Adrenal gland (tissue), 5 donors: ENCODE measurements around the gene B9D2.

Experiments used
- POLR2A ChIP-seq, 2 donors: fragments of 450-650 bp; IDR thresholded peaks; one replicate each; pipeline ENCODE4 v1.6.1; 2017; ENCODE audit warnings: antibody characterized with exemption in 2 of 2, mild to moderate bottlenecking in 2 of 2, moderate library complexity in 1 of 2
- TF ChIP-seq, protein P1 (sequence below), 6 experiments: fragments of 450-650 bp in 4 of 6; fragments of 200-600 bp in 2 of 6; sonication (generic) in 1 of 6; IDR thresholded peaks; 1 replicate in 5 of 6; 2 replicates in 1 of 6; pipeline versions ENCODE4 v1.5.1 to v1.8.0; 2016 to 2021; ENCODE audit warnings: antibody characterized with exemption in 6 of 6, mild to moderate bottlenecking in 2 of 6, moderate library complexity in 1 of 6
- donor health status: DM: no; HTN: no; CAD: no.

DNA sequence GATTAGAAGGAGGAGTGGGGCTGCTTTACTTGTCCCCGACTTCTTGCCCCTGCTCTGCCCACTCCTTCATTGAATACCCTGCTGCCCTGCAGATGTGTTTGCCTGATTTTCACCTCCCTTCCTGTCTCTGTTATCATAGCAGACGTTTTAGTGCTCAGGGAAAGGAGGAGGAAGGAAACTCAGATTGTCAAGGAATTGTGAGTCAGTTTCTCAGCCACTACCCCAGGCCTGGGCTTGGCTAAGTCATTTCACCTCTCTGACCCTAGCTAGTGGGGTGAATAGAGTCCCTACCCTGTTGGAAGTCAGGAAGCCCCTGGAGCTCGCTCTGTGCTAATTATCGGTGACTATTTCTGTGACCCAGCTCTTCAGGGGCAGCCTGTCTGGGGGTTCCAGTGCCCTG, 37.5 kb upstream of the B9D2 start:
- TF ChIP-seq, protein P1, sequence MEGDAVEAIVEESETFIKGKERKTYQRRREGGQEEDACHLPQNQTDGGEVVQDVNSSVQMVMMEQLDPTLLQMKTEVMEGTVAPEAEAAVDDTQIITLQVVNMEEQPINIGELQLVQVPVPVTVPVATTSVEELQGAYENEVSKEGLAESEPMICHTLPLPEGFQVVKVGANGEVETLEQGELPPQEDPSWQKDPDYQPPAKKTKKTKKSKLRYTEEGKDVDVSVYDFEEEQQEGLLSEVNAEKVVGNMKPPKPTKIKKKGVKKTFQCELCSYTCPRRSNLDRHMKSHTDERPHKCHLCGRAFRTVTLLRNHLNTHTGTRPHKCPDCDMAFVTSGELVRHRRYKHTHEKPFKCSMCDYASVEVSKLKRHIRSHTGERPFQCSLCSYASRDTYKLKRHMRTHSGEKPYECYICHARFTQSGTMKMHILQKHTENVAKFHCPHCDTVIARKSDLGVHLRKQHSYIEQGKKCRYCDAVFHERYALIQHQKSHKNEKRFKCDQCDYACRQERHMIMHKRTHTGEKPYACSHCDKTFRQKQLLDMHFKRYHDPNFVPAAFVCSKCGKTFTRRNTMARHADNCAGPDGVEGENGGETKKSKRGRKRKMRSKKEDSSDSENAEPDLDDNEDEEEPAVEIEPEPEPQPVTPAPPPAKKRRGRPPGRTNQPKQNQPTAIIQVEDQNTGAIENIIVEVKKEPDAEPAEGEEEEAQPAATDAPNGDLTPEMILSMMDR (IDR thresholded peaks at IDR 0.05) = no peak
- no peak for TF ChIP-seq POLR2A (IDR thresholded peaks at IDR 0.05)
